GM19193 (cell line): ENCODE data around the gene NPC1.

Experiments used
- POLR2A ChIP-seq: IDR thresholded peaks from 4 replicates; pipeline ENCODE4 v1.6.1; 2011; ENCODE audit not compliant: insufficient read depth, insufficient read length; ENCODE audit errors: extremely low read depth

Gene NPC1

DNA sequence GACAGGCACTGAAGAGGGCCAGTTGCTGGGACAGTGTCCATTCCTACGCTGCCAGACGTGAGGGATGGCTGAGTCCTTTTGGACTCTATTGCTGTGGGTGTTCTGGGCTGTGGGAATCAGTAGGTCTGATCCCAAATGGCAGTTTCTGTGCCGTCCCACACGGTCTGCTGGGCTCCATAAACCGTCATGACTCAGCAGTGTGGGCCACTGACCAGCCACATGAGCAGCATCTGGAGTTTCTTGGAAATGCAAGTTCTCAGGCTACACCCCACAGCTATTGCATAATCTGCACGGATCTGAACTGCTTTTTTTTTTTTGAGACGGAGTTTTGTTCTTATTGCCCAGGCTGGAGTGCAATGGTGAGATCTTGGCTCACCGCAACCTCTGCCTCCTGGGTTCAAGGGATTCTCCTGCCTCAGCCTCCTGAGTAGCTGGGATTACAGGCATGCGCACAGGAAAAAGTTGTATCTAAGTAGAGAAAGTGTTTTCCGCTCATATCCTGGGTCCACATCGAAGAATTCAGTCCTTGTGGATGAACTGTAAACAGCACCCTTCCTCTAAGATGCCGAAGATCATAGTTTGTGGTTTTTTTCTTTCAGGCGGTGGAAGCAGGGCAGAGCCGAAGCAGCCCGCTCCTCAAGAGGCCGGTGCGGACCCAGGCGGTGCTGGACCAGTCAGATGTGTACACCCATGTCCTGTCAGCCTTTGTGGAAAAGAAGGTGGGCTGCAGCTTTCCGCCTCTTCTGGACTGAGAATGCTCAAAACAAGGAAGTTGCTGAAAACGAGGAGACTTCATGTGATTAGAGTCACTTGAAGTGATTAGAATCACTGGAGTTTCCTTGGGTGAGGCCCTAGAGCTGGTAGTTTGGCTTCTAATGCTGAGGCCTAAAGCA, 57.5 kb downstream of the NPC1 start:
- TF ChIP-seq POLR2A, result no peak

DNA sequence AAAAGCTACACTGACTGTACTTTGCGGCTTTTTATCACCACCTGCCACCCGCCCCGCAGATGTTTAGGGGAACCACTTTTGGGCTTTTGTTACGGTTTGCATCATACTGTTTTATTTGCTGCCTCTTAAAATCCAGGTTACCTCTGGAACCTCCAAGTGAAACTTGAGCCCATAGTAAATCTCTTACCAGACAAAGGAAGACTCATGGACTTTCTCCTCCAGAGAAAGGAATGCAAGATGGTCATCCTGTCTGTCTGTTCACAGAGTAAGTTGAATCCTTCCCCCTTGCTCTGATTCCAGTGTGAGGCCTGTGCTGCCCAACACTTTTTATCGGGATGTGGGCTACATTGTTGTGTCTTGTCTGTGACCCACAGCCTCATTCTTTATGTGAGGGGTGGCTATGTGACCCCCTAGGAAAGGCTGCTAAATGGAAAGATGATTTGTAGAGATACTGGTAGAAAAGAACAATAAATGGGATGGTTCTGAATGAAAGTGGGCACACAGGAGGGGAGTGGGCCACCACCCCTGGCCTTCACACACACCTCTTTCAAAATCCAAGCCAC, 59.7 kb downstream of the NPC1 start:
- TF ChIP-seq POLR2A, result no peak

DNA sequence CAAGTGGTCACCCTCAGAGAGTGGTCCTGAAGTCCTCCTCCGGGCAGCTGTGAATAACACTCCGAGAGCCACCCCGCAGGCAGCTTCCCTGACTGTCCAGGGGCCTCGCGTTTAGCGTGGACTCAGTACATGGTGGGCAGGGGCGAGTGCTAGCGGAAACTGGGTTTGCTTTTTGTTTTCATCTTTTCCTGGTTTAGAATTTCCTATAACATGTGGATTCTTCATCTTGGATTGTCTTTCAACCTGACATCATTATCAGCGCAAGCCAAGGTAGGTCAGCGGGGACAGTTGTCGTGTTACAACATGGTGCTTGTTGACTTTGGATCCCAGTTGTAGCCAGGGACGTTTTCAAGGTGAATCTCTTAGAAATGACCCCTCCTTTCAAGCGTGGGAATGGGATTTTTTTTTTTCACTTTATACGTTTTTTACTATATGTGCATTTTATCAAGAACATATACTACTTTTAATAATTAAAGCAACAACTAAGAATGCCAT, 62.0 kb downstream of the NPC1 start:
- TF ChIP-seq POLR2A, result no peak

DNA sequence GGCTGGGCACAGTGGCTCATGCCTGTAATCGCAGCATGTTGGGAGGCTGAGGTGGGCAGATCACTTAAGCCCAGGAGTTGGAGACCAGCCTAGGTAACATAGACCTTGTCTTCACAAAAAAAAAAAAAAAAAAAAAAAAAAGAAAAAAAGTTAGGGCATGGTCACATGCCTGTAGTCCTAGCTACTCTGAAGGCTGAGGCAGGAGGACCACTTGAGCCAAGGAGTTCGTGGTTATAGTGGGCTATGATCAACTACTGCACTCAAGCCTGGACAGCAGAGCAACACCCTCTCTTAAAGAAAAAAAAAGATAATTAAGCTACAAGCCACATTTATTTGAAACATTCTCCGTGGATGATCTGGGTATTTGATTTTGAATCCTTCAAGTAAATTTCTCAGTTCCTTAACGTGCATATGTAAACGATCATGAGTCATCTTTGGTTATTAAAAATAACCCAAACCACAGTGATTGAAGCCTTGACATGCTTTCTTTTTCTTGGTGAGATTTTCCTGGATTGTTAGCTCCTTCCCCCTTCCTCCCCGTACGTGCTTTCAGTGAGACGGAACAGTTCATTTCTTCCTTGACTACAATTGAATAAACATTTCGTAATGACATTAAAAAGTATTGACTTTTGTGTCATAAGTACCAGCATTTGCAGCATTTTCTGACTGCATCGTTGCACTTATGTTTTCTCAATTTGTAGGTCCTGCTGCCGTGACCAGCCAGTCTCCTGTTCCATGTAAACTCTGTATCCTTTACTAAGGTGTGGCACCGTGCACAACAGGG, 62.7 kb downstream of the NPC1 start:
- TF ChIP-seq POLR2A, result no peak

DNA sequence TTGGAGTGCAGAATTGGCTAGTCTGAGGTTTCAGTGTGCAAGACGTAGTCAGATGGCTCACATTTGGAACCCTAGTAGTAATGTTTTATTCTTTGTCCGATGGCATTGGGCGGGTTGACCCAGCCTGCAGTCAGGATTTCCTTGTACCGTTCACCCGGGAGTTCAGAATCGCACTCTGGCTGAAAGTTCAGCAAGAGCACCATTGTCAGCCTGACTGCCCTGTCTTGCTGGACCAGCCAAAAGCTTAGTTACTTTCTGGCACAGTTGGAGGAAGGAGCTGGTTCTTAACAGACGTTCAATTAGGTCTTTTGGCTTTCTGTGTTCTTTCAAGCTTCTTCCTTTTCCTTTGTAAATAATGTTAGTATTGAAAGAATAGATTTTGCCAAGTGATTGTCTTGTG, 64.4 kb downstream of the NPC1 start:
- no peak for TF ChIP-seq POLR2A

DNA sequence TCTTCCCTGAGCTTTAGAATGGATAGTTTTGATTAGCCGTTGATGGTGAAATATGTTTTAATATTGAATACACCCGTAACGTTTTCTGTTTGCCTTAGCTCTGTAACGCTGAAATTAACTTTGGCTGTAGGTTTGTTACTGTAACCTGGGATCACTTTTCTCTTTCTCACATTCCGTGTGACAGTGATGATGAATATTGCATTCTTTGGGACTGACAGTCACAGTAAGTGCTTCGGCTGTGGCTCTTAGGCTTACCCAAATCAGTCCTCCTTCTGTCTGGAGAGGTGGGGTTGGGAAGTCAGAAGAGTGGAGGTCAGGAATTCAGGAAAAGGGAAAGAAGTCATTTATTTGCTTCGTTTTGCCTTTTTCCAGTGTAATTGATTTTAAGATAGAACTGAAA, 65.0 kb downstream of the NPC1 start:
- TF ChIP-seq POLR2A, result no peak

DNA sequence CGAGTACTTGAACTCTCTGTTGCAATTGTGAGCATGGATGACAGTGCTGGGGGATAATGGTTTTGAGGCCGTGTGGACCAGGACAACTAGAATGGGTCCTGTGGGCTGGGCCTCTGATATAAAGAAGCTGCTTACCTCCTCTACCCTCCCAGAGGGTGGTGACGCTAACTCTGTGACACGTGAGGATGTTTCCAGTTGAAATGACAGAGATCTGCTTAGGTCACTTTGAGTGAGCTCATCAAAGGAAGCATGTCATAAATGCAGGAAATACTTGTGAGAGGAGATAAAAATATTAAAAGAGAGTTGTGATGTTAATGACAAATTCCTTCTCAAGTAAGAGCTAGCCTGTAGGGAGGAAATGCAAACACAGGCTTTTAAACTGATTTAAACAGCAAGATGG, 66.6 kb downstream of the NPC1 start:
- no peak for TF ChIP-seq POLR2A

DNA sequence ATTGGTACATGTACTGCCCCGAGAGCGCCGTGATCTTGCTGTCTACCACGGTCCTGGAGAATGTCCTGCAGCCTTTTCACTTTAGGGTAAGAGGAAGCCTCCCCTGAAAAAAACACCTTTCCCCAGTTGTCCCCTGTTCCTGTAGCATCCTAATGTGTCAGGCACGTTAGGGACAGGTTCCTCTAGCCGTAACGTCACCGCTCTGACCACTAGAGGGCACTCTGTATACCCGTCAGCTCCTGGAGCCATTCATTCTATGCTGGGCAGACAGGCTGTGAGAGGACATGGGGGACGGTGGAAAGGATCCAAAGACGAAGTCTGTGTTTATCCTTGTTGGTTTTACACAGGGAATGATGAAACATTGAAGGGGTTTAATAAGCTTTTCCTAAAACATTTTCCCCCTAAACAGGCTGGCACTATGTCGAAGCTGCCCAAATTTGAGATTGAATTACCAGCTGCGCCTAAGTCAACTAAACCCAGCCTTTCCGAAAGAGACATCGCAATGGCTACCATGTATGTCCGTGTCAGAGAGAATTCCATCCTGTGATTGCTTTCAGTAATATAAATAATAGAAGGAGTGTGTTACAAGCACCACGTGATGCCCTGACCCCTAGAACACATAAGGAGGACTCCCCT, 70.3 kb downstream of the NPC1 start:
- no peak for TF ChIP-seq POLR2A

DNA sequence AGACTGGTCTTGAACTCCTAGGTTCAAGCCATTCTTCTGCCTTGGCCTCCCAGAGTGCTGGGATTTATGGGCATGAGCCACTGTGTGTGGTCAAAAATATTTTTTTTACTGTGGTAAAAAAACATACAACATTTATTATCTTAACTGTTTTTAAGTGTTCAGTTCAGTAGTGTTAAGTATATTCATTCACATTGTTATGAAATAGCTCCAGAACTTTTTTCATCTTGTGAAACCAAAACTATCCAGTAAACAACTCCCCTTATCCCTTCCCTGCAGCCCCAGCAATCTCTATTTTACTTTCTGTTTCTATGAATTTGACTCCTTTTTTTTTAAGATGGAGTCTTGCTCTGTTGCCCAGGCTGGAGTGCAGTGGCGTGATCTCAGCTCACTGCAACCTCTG, 73.7 kb downstream of the NPC1 start:
- TF ChIP-seq POLR2A, result no peak

DNA sequence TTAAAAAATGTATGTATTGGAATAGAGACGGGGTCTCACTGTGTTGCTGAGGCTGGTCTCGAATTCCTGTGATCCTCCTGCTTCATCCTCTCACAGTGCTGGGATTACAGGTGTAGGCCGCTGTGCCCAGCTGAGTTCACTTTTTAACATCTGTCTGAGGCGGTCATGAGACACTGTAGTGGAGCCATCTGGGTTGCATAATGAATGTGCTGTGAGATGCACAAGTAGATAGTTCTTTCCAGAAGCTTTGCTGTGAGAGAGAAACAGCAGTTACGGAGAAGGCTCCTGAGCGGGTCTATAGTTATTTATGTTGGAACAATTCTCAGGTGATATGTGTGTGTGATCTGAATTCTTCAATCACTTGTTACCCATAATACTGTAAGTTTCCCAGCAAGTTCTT, 79.9 kb downstream of the NPC1 start:
- no peak for TF ChIP-seq POLR2A

DNA sequence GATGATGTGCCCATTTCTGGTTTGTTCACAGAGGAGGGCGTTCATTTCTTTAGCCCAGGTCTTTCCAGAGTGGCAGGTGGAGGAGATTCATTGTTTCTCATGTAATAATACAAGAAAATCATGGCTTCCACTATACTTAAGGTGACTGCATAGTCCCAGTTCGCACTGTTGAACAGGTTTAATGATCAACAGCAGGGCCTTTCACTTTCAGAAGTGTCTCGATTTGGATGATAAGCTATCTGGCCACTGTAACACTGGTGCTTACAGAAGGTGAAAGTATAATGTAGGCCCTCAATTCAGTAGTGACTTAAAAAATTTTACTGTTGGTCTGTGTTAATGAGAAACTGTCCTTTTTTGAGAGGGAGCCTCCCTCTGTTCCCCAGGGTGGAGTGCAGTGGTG, 81.6 kb downstream of the NPC1 start:
- no peak for TF ChIP-seq POLR2A

DNA sequence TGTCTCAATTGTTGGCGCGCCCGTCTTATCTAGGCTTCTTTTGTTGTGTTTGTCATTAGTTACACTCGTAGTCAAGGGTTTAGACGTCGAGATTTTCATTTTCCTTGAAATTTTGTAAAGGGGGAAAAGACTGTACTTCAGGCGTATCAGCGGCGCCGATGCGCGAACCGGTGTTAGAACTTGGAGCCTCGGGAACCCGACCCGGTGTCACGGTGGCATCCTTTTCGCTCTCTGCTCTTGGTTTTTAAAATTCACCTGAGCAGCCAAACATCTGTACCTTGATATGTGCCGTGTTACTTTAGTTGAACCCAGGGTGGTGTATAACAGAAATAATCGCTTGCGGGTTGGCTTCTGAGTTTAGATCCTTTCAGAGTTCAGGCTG, 82.4 kb downstream of the NPC1 start:
- TF ChIP-seq POLR2A, result no peak

DNA sequence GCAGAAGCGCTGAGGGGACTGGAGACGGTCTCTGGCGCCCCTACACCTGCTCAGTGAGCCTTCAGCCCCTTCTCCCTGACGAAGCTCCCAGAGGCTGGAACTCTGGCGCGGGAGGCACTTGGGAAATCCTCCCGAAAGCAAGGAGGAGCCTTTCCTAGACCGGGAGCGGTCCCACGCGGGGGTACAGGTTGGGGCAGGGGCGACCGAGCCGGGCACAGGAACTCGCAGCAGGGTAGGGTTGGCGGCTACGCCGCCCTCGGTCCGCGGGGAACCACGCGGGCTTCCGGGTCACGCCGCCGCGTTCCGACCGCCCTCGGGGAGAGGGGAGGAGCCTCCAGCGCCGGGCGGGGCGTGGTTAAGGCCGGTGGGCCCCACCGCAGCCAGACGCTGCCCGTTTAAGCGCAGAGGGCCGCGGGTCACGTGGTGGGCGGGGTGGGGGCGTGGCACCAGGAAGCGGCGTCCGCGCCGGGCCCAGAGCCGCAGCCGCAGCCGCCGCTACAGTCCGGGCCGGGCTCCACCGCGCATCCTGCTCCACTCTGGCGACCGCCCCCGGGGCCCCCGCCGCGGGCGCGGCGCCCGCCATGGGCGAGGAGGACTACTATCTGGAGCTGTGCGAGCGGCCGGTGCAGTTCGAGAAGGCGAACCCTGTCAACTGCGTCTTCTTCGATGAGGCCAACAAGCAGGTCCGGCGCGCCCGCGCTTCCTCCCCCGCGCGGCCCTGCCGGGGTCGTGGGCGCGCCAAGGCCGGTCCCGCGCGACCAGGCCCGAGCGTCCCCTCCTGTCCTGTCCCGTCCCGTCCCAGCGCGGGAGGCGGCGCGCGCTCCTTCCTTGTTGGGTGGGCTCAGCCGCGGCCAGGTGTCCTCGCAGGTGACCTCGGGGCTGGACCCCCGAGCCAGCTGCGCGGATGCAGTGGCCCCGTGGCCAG, 83.0 kb downstream of the NPC1 start, which contains the start of gene RMC1:
RMC1 (plus strand) TSS at position 474 of the 925 bp plus-strand sequence; CDS start at position 582, 108 bp downstream.
- peak; percentile 95 for TF ChIP-seq POLR2A

DNA sequence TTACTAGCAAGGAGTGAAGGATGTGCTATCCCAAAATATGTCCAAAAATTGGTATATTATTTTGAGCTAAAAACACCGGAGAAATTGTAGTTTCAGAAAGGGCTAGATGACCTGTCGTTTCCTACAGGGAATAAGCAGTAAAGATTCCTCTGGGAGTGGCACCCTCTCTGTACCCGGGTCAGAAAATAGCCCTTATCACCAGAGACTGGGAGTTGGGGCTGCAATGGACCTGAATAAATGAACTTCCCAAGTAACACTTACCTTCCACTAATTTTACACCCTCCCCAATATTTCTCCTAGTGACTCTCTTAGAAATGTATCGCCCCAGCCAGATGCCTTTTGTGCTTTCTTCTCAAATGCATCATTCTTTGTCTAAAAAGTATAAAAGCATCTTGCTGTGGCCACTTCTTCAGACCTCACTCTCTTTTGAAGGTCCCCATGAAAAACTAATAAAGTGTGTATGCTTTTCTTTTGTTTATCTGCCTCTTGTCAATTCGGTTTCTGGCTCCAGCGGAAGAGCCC, 83.7 kb downstream of the NPC1 start:
- TF ChIP-seq POLR2A, result no peak
